ENCODE data around the gene STOX1.

- TF ChIP-seq GABPB1 (CRISPR knock-in tag; IDR thresholded peaks at IDR 0.05) = no peak
- TF ChIP-seq, protein P1, sequence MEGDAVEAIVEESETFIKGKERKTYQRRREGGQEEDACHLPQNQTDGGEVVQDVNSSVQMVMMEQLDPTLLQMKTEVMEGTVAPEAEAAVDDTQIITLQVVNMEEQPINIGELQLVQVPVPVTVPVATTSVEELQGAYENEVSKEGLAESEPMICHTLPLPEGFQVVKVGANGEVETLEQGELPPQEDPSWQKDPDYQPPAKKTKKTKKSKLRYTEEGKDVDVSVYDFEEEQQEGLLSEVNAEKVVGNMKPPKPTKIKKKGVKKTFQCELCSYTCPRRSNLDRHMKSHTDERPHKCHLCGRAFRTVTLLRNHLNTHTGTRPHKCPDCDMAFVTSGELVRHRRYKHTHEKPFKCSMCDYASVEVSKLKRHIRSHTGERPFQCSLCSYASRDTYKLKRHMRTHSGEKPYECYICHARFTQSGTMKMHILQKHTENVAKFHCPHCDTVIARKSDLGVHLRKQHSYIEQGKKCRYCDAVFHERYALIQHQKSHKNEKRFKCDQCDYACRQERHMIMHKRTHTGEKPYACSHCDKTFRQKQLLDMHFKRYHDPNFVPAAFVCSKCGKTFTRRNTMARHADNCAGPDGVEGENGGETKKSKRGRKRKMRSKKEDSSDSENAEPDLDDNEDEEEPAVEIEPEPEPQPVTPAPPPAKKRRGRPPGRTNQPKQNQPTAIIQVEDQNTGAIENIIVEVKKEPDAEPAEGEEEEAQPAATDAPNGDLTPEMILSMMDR (IDR thresholded peaks at IDR 0.05) = no peak
- TF ChIP-seq AFF4 (CRISPR knock-in tag; IDR thresholded peaks at IDR 0.05; ENCODE audit: borderline replicate concordance) = no peak
- no peak for TF ChIP-seq PRDM15 (CRISPR knock-in tag; IDR thresholded peaks at IDR 0.05)
- TF ChIP-seq TEAD4 (CRISPR knock-in tag; IDR thresholded peaks at IDR 0.05) = no peak
- TF ChIP-seq, protein P2, sequence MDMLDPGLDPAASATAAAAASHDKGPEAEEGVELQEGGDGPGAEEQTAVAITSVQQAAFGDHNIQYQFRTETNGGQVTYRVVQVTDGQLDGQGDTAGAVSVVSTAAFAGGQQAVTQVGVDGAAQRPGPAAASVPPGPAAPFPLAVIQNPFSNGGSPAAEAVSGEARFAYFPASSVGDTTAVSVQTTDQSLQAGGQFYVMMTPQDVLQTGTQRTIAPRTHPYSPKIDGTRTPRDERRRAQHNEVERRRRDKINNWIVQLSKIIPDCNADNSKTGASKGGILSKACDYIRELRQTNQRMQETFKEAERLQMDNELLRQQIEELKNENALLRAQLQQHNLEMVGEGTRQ (CRISPR knock-in tag; IDR thresholded peaks at IDR 0.05) = no peak
- TF ChIP-seq, protein P3, sequence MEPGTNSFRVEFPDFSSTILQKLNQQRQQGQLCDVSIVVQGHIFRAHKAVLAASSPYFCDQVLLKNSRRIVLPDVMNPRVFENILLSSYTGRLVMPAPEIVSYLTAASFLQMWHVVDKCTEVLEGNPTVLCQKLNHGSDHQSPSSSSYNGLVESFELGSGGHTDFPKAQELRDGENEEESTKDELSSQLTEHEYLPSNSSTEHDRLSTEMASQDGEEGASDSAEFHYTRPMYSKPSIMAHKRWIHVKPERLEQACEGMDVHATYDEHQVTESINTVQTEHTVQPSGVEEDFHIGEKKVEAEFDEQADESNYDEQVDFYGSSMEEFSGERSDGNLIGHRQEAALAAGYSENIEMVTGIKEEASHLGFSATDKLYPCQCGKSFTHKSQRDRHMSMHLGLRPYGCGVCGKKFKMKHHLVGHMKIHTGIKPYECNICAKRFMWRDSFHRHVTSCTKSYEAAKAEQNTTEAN (CRISPR knock-in tag; IDR thresholded peaks at IDR 0.05) = no peak
- no peak for TF ChIP-seq CREM (CRISPR knock-in tag; IDR thresholded peaks at IDR 0.05)
Measured at GRCh38 chr10:68861253-68861652, 33.9 kb downstream of the STOX1 start.

All from WTC11 (cell line).